ENCODE results near the gene MAP3K10. TPM values are rescaled to one million over a fixed set of nuclear protein-coding genes. Genes with fewer than 3 reads are reported as not detected.

Gene MAP3K10
- total and polyA plus RNA-seq, 9 of the 15 experiments (the other 6 are each of a cell fraction or from before 2014, with no cell fraction given) = 0.01 to 8.0 (median 2.7) TPM; not detected in 1

DNA sequence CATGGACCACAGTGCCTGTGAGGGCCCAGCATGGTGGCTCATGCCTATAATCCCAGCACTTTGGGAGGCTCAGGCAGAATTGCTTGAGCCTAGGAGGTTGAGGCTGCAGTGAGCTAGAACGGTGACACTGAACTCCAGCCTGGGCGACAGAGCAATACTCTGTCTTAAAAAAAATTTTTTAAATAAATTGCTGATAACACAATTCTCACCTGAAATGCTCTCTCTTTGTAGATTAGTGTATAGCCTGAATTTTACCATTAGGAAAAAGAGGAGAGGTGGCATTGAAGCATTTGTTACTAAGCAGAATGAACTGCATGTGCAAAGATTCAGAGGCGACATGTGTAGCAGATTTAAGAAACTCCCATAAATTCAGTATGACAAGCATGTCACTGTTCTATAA is 29.1 kb upstream of the MAP3K10 start (continued):
- TF ChIP-seq, protein P1, sequence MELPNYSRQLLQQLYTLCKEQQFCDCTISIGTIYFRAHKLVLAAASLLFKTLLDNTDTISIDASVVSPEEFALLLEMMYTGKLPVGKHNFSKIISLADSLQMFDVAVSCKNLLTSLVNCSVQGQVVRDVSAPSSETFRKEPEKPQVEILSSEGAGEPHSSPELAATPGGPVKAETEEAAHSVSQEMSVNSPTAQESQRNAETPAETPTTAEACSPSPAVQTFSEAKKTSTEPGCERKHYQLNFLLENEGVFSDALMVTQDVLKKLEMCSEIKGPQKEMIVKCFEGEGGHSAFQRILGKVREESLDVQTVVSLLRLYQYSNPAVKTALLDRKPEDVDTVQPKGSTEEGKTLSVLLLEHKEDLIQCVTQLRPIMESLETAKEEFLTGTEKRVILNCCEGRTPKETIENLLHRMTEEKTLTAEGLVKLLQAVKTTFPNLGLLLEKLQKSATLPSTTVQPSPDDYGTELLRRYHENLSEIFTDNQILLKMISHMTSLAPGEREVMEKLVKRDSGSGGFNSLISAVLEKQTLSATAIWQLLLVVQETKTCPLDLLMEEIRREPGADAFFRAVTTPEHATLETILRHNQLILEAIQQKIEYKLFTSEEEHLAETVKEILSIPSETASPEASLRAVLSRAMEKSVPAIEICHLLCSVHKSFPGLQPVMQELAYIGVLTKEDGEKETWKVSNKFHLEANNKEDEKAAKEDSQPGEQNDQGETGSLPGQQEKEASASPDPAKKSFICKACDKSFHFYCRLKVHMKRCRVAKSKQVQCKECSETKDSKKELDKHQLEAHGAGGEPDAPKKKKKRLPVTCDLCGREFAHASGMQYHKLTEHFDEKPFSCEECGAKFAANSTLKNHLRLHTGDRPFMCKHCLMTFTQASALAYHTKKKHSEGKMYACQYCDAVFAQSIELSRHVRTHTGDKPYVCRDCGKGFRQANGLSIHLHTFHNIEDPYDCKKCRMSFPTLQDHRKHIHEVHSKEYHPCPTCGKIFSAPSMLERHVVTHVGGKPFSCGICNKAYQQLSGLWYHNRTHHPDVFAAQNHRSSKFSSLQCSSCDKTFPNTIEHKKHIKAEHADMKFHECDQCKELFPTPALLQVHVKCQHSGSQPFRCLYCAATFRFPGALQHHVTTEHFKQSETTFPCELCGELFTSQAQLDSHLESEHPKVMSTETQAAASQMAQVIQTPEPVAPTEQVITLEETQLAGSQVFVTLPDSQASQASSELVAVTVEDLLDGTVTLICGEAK (IDR thresholded peaks at IDR 0.05) = no peak
- TF ChIP-seq, protein P1 (CRISPR knock-in tag; IDR thresholded peaks at IDR 0.05) = no peak

Data from K562 (cell line).